ENCODE results near the gene NT5DC4.

The NT5DC4 gene

DNA sequence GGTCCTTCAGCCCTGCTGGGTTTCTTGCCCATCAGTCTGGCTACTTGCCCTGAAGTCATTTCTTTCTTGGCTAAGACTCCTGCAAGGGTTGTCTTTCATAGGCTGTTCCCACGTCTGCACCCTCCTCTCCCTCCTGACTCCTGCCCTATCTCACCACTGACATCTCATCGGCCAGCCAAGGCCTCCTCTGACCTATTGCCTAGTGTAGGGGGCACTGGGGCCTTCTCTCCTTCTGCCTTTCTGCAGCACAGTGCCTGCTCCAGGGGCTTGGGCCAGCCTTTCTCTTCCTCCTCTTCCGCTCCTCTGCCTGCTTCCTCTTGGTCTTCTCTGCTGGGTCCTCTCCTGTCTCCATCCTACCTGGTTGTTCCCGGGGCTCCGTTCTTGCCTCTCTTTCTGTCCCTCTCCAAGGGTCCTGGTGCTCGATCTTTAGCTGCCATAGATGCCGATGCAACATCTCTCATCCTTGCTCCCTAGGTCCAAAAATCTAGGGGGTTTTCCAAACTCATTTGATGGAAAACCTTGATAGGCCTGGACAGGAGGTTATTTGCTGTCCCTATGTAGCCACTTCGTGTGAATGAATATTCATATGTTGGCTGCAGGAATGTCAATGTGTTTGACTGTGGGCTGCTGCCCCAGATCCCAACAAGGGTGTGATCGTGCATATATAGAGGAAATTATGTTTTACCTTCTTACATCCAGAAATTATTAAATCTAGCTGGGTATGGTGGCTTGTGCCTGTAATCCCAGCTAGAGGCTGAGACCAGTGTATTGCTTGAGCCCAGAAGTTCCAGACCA, 9.7 kb upstream of the NT5DC4 start:
- H2BK15ac ChIP-seq (ENCODE audit: low read depth, poor library complexity, severe bottlenecking), result no peak overlapping the region
- H2BK5ac ChIP-seq (ENCODE audit: low read depth, low read length, poor library complexity, severe bottlenecking), result no peak overlapping the region
- no peaks in the 10 kb centered on the region for H3K36me3 ChIP-seq (ENCODE audit: control insufficient read depth in 1 of 2, insufficient read depth in 2 of 2, low read depth in 1 of 2, low read length in 2 of 2)
- H4K91ac ChIP-seq (ENCODE audit: low read length), result no peak overlapping the region
- no peak overlapping the region for H3K27ac ChIP-seq (ENCODE audit: low read length, poor library complexity, severe bottlenecking)
- no peaks in the 10 kb centered on the region for H3K79me1 ChIP-seq (replicated peaks; ENCODE audit: low read length, poor library complexity, severe bottlenecking)
- H4K8ac ChIP-seq (ENCODE audit: low read length), result no peak overlapping the region
- 86% methylated on average over 7 of the region's 9 CpGs for WGBS
- H2AFZ ChIP-seq (ENCODE audit: low read depth, low read length), result no peak overlapping the region
- no peak overlapping the region for H3K18ac ChIP-seq (ENCODE audit: low read depth in 1 of 2, low read length in 2 of 2)
- H3K9me3 ChIP-seq (ENCODE audit: control insufficient read depth, low read length), result no peaks in the 10 kb centered on the region
- no peak overlapping the region for H2BK120ac ChIP-seq (ENCODE audit: low read depth, low read length)
- no peak for DNase-seq
- H3K9ac ChIP-seq (ENCODE audit: low read length), result no peak overlapping the region
- H2AK5ac ChIP-seq (ENCODE audit: low read length, severe bottlenecking), result no peak overlapping the region
- no peak overlapping the region for H3K4ac ChIP-seq (ENCODE audit: low read depth in 1 of 2, low read length in 2 of 2)
- no peak overlapping the region for H3K23ac ChIP-seq (ENCODE audit: low read length in 2 of 2)
- H3K14ac ChIP-seq (ENCODE audit: low read length in 2 of 2), result no peak overlapping the region
- H3K4me3 ChIP-seq (ENCODE audit: insufficient read depth in 1 of 2, low read depth in 1 of 2, low read length in 2 of 2), result no peak overlapping the region
- H2BK12ac ChIP-seq (ENCODE audit: low read length in 2 of 2), result no peak overlapping the region
- peaks cover 0 to 9% of the 10 kb centered on the region in 2 experiments for H3K27me3 ChIP-seq (ENCODE audit: control insufficient read depth in 1 of 2, insufficient read depth in 1 of 2, low read length in 2 of 2)
- H3K4me2 ChIP-seq (ENCODE audit: low read length, poor library complexity, severe bottlenecking), result no peak overlapping the region
- no peaks in the 10 kb centered on the region for H3K4me1 ChIP-seq (ENCODE audit: control insufficient read depth, insufficient read depth, low read depth, low read length)

DNA sequence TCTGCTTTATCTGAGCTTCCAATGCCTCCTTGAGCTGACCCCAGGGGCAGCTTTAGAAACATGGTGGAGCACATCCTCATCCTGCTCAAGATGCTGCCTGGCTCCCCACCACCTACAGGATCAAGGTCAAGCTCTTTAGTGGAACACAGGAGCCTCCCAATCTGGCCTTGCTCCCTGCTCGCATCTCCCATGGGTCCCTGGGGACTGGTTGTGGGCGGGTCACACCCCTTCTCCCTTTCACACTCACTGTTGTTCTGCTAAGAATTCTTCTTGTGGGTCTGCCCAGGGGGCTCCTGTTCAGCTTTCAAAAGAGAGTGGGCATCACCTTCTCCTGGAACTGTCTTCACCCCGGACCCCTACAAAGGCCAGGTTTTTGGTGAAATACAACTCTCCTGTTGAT, 8.4 kb upstream of the NT5DC4 start:
- Histone ChIP-seq H2BK15ac (ENCODE audit: low read depth, poor library complexity, severe bottlenecking) (no peak overlapping the region), H4K91ac (ENCODE audit: low read length) (no peak overlapping the region), H3K9me3 (ENCODE audit: control insufficient read depth, low read length) (no peaks in the 10 kb centered on the region), H2AFZ (ENCODE audit: low read depth, low read length) (no peak overlapping the region), H2AK5ac (ENCODE audit: low read length, severe bottlenecking) (no peak overlapping the region), H2BK12ac (ENCODE audit: low read length in 2 of 2) (no peak overlapping the region), H3K18ac (ENCODE audit: low read depth in 1 of 2, low read length in 2 of 2) (no peak overlapping the region), H3K14ac (ENCODE audit: low read length in 2 of 2) (no peak overlapping the region), H4K8ac (ENCODE audit: low read length) (no peak overlapping the region), H3K79me1 (replicated peaks; ENCODE audit: low read length, poor library complexity, severe bottlenecking) (no peaks in the 10 kb centered on the region), H3K4me2 (ENCODE audit: low read length, poor library complexity, severe bottlenecking) (no peak overlapping the region), H3K23ac (ENCODE audit: low read length in 2 of 2) (no peak overlapping the region), H3K27ac (ENCODE audit: low read length, poor library complexity, severe bottlenecking) (no peak overlapping the region), H2BK5ac (ENCODE audit: low read depth, low read length, poor library complexity, severe bottlenecking) (no peak overlapping the region), H3K36me3 (ENCODE audit: control insufficient read depth in 1 of 2, insufficient read depth in 2 of 2, low read depth in 1 of 2, low read length in 2 of 2) (no peaks in the 10 kb centered on the region), H3K27me3 (ENCODE audit: control insufficient read depth in 1 of 2, insufficient read depth in 1 of 2, low read length in 2 of 2) (peaks cover 0 to 6% of the 10 kb centered on the region in 2 experiments), H3K9ac (ENCODE audit: low read length) (no peak overlapping the region), H3K4me3 (ENCODE audit: insufficient read depth in 1 of 2, low read depth in 1 of 2, low read length in 2 of 2) (no peak overlapping the region), H2BK120ac (ENCODE audit: low read depth, low read length) (no peak overlapping the region), H3K4ac (ENCODE audit: low read depth in 1 of 2, low read length in 2 of 2) (no peak overlapping the region), H3K4me1 (ENCODE audit: control insufficient read depth, insufficient read depth, low read depth, low read length) (no peaks in the 10 kb centered on the region)
- no peak for DNase-seq
- WGBS, result 87% methylated on average over 3 of the region's 3 CpGs

DNA sequence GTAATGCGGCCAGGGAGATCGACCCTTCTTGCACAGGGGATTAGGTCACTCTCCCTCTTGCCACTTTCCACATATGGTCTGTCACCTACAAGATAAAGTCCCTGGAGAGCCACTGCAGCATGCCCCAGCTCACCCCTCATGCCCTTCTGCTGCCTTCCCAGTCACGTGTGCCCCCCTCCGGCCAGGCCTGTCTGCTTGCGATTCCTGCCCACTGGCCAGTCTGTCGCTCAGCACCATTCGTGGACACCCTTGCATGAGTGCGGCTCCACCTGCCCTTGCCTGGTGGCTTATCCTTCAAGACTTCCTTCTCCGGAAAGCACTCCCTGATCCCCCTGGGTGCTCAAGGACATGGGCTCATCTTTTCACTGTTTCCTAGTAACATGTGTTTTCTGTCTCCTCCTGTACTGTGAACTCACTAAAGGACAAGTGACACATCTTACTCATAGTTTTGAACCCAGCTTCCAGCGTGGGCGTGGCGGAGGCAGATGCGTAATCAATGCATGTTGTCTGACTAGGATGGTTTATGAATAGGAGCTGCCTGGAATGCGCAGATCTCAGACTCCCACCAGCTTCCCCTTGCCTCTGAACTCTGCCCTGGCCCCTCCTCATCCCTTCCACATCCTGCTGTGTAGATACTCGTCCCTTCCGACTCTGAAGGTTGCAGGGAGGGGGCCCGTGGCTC, 7.8 kb upstream of the NT5DC4 start:
- Histone ChIP-seq H3K18ac (ENCODE audit: low read depth in 1 of 2, low read length in 2 of 2) (peak overlapping the region in 1 of 2 experiments; percentile 49), H3K4me2 (ENCODE audit: low read length, poor library complexity, severe bottlenecking) (no peak overlapping the region)

DNA sequence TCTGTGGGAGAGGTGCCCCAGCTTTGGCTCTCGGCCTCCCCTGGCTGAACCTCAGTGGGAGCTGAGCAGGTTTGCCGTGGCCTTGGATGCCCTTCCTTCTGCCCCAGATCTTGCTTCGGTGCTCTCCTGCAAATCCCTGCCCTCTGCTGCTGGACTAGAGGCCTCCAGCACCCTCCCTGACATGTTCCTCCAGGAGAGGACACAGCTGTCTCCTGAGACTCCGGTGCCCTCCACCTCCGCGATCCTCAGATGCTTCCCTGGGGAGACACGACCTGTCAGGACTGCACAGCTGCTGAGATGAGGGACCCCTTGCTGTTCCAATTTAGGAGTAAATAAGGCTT, 7.3 kb upstream of the NT5DC4 start:
- Histone ChIP-seq H3K4me3 (ENCODE audit: insufficient read depth in 1 of 2, low read depth in 1 of 2, low read length in 2 of 2) (no peak overlapping the region), H3K4ac (ENCODE audit: low read depth in 1 of 2, low read length in 2 of 2) (no peak overlapping the region), H2AK5ac (ENCODE audit: low read length, severe bottlenecking) (no peak overlapping the region), H3K4me2 (ENCODE audit: low read length, poor library complexity, severe bottlenecking) (no peak overlapping the region), H3K79me1 (replicated peaks; ENCODE audit: low read length, poor library complexity, severe bottlenecking) (no peaks in the 10 kb centered on the region), H3K14ac (ENCODE audit: low read length in 2 of 2) (peak overlapping the region in 1 of 2 experiments; percentile 71), H3K18ac (ENCODE audit: low read depth in 1 of 2, low read length in 2 of 2) (peak overlapping the region in 1 of 2 experiments; percentile 49), H2AFZ (ENCODE audit: low read depth, low read length) (no peak overlapping the region), H2BK15ac (ENCODE audit: low read depth, poor library complexity, severe bottlenecking) (no peak overlapping the region), H3K4me1 (ENCODE audit: control insufficient read depth, insufficient read depth, low read depth, low read length) (no peaks in the 10 kb centered on the region), H2BK12ac (ENCODE audit: low read length in 2 of 2) (peak overlapping the region in 1 of 2 experiments; percentile 49), H2BK120ac (ENCODE audit: low read depth, low read length) (no peak overlapping the region), H2BK5ac (ENCODE audit: low read depth, low read length, poor library complexity, severe bottlenecking) (no peak overlapping the region), H3K27ac (ENCODE audit: low read length, poor library complexity, severe bottlenecking) (no peak overlapping the region), H3K36me3 (ENCODE audit: control insufficient read depth in 1 of 2, insufficient read depth in 2 of 2, low read depth in 1 of 2, low read length in 2 of 2) (no peaks in the 10 kb centered on the region), H4K91ac (ENCODE audit: low read length) (no peak overlapping the region), H4K8ac (ENCODE audit: low read length) (no peak overlapping the region), H3K9me3 (ENCODE audit: control insufficient read depth, low read length) (no peaks in the 10 kb centered on the region), H3K23ac (ENCODE audit: low read length in 2 of 2) (no peak overlapping the region), H3K9ac (ENCODE audit: low read length) (no peak overlapping the region), H3K27me3 (ENCODE audit: control insufficient read depth in 1 of 2, insufficient read depth in 1 of 2, low read length in 2 of 2) (peaks cover 0 to 8% of the 10 kb centered on the region in 2 experiments)
- no peak for DNase-seq
- WGBS, result 91% methylated on average over 7 of the region's 7 CpGs

More for the DNA sequence above, 7.8 kb upstream of the NT5DC4 start:
- H2BK5ac ChIP-seq (ENCODE audit: low read depth, low read length, poor library complexity, severe bottlenecking), result no peak overlapping the region
- no peak overlapping the region for H4K8ac ChIP-seq (ENCODE audit: low read length)
- H3K27me3 ChIP-seq (ENCODE audit: control insufficient read depth in 1 of 2, insufficient read depth in 1 of 2, low read length in 2 of 2), result peaks cover 0 to 3% of the 10 kb centered on the region in 2 experiments
- no peaks in the 10 kb centered on the region for H3K9me3 ChIP-seq (ENCODE audit: control insufficient read depth, low read length)
- DNase-seq, result peak; percentile 65
- H3K27ac ChIP-seq (ENCODE audit: low read length, poor library complexity, severe bottlenecking), result no peak overlapping the region
- H3K4ac ChIP-seq (ENCODE audit: low read depth in 1 of 2, low read length in 2 of 2), result no peak overlapping the region
- no peaks in the 10 kb centered on the region for H3K79me1 ChIP-seq (replicated peaks; ENCODE audit: low read length, poor library complexity, severe bottlenecking)
- no peak overlapping the region for H4K91ac ChIP-seq (ENCODE audit: low read length)
- H3K23ac ChIP-seq (ENCODE audit: low read length in 2 of 2), result no peak overlapping the region
- no peak overlapping the region for H3K9ac ChIP-seq (ENCODE audit: low read length)
- H2BK15ac ChIP-seq (ENCODE audit: low read depth, poor library complexity, severe bottlenecking), result no peak overlapping the region
- no peak overlapping the region for H3K4me3 ChIP-seq (ENCODE audit: insufficient read depth in 1 of 2, low read depth in 1 of 2, low read length in 2 of 2)
- H2AFZ ChIP-seq (ENCODE audit: low read depth, low read length), result no peak overlapping the region
- no peaks in the 10 kb centered on the region for H3K4me1 ChIP-seq (ENCODE audit: control insufficient read depth, insufficient read depth, low read depth, low read length)
- H2BK120ac ChIP-seq (ENCODE audit: low read depth, low read length), result no peak overlapping the region
- WGBS, result 66% methylated on average over 17 of the region's 17 CpGs
- H3K14ac ChIP-seq (ENCODE audit: low read length in 2 of 2), result peak overlapping the region in 1 of 2 experiments; percentile 30
- H3K36me3 ChIP-seq (ENCODE audit: control insufficient read depth in 1 of 2, insufficient read depth in 2 of 2, low read depth in 1 of 2, low read length in 2 of 2), result no peaks in the 10 kb centered on the region
- no peak overlapping the region for H2BK12ac ChIP-seq (ENCODE audit: low read length in 2 of 2)
- H2AK5ac ChIP-seq (ENCODE audit: low read length, severe bottlenecking), result no peak overlapping the region

Data from mesenchymal stem cell (in vitro differentiated cells and primary cell).